Stromal cell of bone marrow (primary cell): Measurements from ENCODE around the gene IGF2R.

ENCODE experiments used
- DNase-seq: peaks from one replicate; pipeline ENCODE4 v3.0.0-alpha.2; 2012; ENCODE audit warnings: low read depth

The IGF2R gene

DNA sequence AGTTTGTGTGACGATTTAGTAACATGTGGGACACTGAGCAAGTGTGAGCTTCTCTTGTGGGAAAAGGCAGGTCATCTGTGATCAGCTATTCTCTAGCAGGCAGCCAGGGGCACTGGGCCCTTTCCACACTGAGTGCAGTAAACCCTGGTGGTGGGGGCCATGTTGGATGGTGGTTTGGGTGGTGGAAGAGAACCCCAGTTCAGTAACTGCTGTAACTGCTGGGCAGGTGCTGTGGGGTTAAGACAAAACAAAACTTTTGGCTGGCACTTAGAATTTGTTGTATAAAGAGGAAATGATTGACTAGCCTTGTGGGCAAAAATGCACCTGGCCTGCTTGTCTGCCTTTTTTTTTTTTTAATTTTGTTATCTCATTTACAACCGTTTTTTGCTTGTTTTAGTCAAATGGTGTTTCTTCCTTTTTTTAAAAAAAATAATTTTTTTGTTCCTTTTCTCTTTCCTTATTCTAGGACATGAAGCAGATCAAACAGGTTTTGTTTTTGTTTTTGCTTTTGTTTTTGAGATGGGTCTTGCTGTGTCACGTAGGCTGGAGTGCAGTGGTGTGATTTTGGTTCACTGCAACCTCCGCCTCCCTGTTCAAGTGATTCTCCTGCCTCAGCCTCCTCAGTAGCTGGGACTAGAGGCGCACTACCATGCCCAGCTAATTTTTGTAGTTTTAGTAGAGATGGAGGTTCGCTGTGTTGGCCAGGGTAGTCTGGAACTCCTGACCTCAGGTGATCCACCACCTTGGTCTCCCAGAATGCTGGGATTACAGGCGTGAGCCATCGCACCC, 59.8 kb downstream of the IGF2R start:
- DNase-seq, result no peak

DNA sequence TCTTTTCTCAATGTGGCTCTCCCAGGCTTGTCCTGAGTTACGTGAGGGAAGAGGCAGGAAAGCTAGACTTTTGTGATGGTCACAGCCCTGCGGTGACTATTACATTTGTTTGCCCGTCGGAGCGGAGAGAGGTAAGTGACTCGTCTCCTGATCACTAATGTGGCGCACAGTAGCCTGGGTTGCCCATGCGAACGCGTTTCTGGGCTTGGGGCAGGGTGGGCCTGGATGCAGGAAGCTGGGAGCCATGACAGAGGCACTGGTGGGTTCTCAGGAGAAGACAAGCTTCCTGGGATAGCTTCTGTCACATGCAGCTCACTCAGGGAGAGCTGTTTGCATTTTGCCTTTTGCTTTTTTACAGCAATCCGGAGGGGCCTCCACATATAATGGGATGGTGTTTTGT, 60.6 kb downstream of the IGF2R start:
- no peak for DNase-seq

DNA sequence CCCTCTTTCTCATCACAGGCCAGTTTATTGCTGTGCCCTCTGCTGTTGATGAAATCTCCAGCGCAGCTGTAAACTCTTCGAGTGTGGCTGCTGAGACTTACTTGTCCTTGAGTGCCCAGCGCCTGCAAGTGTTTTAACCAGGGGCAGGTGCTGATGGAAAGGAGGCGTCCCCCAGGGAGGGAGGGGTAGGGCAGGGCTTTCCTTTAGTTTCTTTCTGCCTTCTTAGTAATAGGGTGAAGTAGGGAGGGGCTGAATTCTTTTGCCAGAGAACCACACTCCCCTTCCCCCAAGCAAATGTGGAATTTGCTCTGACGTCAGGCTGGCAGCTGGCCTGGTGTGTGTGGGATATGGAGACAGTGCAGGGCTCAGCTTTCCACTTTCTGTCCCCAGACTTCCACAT, 61.2 kb downstream of the IGF2R start:
- peak; percentile 90 for DNase-seq

DNA sequence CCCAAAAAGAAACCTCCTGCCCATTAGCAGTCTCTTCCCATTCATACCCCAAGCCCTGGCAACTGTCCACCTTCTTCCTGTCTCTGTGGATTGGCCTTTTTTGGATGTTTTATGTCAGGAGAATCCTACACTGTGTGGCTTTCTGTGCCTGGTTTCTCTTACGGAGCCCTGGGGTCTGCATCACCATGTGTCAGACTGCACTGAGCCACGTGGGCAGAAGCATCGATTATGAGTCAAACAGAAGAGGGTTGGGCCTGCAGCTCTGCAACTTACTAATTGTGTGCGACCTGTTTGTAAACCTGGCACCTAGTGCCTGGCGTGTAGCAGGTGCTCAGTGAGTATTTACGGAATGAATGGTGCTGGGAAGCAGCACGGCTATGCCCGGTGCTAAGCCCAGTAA, 62.6 kb downstream of the IGF2R start:
- DNase-seq, result no peak

DNA sequence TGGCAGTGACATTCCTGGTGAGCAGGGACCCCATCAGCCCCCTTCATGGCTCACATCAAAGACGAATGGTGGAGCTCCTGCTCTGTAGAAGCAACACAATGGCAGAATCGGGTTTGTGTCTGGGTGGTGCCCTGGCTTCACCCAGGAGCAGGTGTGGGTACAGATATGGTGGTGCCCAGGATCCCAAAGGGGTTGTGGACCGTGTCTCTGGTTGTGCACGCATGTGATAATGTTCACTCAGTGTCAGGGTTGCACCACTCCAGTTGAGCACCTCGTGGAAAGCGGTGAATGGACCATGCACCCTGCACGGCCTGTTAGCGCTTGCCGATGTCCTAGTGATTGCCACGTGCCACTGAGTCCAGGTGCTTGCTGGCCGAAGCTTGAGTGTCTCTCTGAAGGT, 63.0 kb downstream of the IGF2R start:
- DNase-seq, result no peak

DNA sequence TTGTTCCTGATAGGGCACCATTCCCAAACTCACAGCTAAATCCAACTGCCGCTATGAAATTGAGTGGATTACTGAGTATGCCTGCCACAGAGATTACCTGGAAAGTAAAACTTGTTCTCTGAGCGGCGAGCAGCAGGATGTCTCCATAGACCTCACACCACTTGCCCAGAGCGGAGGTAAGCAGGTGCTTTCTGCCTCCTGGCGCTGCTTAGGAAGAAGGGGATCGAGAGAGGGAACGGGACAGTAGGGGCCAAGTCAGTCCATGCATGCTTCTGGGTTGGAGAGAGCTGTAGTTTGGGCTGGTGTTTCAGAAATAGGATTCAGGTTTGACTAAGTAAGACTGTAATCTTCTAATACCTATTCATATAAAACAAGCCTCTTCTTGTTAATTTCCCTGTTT, 63.7 kb downstream of the IGF2R start:
- DNase-seq, result no peak

DNA sequence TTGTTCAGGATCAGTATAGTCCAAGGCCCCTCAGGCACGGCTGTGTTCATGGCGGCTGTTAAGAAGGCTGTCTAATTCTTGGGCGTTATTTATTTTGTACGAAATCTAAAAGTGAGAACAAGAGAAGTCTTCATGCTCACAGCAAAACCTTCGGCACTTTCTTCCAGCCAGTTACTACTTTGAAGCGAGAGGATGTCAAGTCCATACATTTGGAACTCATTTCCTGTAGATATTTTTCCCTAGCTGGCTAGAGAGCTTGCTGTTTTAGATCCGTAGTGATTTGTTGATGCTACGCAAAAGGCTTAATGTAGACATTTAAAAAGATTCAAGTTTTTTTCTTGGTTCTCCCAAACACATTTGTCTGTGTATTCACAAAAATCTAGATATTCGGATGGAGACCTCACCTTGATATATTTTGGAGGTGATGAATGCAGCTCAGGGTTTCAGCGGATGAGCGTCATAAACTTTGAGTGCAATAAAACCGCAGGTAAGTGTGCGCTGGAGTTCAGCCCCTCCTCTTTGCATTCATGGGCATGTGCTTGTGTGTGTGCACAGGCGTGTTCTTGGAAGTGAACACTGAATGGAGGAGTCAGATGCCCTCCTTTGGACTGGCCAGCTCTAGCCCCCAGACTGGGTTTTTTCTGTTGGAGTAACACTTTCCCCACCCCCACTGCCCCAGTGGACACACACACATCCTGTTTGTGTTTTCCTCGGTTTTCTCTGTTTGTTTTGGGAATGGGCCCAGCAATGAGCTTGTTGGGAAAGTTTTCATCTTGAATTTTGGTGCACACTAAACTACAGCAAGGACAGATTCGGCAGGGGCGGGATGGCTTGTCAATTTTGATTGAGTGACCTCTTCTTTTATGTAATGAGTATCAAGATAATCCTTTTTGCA, 65.4 kb downstream of the IGF2R start:
- DNase-seq, result no peak

DNA sequence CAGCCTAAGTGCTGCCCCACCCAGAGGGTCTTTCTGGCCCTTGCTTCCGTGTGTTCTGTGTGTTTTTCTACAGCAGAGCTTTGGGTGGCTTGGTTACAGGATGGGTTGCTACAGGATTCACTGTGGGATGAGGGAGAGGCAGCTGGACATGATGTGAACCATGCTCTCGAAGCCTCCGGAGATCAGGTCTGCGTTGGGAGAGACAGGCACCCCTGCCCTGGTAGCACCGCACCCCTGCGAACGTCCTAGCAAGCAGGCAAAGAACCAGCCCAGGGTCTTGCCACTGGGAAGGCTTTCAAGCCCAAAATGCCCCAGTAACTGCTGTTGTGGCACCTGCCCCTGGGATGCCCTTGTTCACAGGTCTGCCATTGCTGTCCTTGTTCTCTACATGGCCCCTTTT, 66.4 kb downstream of the IGF2R start:
- no peak for DNase-seq

DNA sequence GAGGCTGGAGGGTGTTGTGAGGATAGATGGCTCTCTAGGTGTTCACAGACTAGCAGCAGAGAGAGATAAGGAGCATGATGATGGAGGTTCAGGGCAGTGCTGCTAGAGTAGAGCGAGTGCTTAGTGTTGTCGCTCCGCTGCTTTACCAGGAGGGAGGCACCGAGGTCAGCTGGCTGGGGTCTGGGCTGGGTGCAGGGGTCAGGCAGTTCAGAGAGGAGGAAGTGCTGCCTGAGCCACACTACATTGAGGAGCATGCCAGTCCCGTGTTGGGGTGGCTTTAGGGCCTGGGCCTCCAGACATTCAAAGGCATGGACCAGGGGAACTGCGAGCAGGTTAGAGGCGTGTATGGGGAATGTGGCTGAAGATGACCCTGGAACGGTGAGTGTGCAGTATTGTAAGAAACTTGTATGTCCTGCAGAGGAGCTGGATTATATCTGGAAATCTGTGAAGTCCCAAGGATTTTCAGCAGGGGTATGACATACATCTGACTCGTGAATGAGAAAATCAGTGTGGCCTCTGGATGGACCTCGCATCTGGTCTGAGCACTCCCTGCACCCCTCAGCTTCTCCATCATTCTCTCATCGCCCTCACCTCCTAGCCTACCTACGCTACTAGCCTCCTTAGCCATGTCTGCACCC, 66.9 kb downstream of the IGF2R start:
- DNase-seq, result no peak

DNA sequence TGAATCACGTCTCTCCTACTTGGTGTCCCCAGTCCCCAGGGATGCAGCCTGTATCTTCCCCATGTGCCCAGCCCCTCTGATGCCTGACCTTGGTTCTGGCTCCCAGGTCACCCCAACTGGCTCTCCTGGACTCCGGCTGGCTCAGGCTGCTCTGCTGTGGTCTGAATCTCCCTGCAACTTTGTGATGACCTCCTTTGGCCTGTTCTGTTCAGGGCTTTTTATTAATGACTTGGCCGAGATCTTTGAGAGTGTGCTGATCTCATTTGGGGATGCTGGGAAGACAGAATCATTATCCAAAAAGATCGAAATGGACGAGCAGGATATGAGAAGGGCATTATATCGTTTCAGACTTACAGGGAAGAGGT, 67.4 kb downstream of the IGF2R start:
- DNase-seq, result no peak

DNA sequence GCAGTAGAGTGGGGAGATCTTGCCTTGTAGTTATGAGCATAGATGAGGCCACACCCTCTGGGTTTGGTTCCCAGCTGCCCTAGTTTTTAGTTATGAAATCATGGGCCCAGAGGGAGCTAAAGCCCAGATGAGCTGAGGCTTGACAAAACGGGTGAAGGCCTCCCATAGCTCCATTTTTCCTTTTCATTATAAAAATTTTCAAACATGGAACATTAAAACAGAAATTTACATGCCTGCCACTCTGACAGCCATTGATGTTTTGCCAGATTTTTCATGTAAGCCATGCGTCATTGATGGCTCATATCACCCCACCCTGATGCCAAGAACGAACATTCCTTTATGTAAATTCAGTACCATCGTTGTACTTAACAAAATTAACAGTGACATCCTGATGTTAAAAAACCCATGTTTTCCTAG, 67.9 kb downstream of the IGF2R start:
- DNase-seq, result peak; percentile 84

DNA sequence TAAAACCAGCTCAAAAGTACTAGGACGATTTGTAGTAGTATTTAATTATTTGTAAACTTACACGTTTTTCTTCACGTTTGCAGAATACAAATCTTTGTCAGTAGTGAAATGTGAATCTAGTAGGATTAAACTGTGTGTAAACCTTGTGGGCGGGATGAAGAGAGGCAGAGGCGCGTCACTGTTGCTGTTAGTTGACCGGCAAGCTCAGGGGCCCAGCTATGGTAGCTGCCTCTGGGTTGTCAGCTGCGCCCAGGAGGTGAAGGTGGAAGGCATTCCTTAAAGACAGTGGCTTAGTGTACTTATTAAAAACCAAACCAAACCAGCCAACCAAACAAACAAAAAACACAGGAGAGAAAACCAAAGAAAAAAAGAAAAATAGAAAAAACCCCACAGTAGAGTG, 69.6 kb downstream of the IGF2R start:
- no peak for DNase-seq

DNA sequence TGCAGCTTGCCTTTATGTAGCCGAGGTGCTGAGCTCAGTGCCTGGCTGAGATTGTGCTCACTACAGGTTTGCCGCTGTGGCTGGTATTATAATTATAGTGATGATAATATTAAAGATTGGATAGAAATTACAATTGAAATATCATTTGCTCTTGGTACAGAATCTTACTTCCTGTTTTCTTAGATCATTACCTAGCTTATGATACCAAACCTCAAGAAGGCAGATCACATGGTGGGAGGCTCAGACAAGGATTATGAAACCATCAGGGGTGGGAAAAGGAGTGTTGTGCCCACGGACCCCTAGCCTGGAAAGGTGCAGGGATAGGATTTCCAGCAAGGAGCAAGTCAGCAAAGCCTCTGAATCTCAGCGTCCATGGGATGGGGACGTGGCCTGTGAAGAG, 70.6 kb downstream of the IGF2R start:
- no peak for DNase-seq

DNA sequence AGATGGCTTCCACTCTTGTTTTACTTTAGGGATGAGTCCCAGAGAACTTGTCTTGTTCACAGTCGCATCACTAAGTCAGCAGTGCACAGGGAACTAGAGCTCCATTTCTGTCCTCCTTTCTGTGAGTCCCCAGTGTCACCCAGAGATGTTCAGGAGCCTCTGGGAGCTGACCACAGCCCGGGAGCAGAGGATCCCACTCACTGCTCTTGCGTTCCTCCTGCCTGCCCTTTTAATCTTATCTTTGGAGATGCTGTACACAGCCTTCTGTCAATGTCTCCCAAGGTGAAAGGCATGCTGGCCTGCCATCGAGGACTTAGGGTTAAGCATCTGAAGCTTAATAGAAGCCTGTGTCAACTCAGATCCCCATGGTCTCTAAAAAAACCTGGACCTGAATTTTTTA, 71.2 kb downstream of the IGF2R start:
- no peak for DNase-seq

DNA sequence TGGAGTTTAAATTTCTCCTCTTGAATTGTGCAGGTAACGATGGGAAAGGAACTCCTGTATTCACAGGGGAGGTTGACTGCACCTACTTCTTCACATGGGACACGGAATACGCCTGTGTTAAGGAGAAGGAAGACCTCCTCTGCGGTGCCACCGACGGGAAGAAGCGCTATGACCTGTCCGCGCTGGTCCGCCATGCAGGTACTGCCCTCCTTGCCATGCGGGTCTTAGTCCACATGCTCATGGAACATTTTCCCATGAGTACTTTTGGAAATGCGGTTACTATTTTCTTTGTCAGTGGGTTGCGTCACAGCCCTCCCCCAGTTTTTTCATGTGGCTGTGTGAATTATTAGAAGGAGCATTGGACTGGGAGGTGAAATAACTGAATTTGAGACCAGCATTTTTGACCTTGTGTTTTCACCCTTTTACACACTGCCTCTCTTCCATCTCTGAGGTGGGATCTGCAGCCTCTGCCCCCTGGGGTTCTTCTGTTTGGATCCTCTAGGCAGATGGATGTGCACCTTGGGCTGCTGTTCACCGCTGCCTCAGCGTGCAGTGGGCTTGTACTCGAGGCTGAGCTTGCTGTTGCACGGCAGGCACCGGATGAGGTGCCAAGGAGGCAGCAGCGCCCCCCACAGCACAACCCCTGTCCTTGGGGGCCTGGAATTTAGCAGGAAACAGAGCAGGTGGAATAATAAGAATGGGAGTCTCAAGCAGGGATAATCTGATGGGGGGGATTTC, 71.8 kb downstream of the IGF2R start:
- DNase-seq, result no peak

DNA sequence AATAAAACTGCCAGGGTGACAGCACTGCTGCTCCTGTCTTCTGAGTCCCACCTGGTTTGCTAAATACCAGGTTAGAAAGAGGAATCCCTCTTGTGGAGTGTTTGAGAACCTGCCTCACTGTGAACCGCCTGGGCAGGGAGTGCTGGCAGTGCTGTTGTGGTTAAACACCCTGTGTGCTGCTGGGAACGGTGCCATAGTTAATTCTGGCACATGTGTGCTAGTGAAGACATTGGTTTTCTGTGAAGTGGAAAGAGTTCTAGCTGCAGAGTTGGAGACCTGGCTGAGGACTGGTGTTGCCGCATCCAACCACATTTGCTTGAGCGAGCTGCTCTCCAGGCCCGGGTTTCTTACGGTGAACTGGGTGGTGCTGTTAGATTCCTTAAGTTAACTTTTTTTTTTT, 72.7 kb downstream of the IGF2R start:
- DNase-seq, result no peak

DNA sequence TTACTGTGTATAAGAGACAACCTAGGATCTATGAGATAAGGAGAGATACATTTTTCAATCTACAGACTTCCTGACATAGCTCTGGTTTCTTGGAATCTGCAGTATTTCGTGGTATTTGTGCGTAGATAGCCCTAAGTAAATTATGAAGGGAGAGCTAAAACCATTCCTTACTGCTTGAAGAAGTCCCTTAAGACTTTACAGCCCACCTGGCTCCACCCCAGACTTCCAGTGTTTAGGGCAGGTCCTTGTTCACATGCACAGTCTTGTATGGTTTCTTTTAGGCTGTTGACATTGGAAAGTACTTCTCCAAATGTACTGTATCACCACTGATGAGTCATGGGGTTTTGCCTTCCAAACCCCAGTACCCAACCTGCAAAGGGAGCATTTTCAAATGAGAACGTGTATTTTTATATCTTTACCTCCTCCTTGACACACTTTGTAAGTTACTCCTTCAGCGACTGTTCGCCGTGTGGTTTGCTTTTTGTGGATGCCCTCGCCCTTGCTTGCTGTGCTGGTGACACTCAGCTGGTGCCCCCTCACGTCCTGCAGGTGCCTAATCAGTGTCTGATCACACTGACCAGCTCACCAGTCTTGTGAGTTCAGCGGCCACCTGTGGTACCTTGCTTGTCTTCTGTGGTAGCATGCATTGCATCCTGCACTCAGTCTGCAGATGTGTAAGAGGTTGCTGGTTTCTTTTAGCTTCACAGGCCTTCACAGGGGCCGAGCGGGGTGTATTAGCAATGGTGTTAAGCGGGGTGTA, 73.3 kb downstream of the IGF2R start:
- peak; percentile 60 for DNase-seq

DNA sequence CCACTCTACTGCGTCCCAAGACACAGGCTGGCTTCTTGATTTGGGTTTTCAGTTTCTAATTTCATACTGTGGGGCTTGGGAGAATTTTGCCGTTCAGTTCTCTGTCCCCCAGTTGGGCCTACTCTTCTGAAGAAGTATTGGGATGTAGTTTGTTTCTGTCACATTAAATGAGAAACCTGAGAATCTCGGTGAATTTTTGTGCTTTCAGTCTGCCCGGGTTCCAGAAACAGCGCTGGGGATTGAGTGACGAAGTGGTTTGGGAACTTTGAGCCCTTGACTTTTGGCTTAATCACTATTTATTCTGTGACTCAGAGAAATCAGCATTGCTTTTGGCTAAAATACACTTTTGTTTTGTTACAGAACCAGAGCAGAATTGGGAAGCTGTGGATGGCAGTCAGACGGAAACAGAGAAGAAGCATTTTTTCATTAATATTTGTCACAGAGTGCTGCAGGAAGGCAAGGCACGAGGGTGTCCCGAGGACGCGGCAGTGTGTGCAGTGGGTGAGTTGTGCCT, 74.0 kb downstream of the IGF2R start:
- DNase-seq, result peak; percentile 79

DNA sequence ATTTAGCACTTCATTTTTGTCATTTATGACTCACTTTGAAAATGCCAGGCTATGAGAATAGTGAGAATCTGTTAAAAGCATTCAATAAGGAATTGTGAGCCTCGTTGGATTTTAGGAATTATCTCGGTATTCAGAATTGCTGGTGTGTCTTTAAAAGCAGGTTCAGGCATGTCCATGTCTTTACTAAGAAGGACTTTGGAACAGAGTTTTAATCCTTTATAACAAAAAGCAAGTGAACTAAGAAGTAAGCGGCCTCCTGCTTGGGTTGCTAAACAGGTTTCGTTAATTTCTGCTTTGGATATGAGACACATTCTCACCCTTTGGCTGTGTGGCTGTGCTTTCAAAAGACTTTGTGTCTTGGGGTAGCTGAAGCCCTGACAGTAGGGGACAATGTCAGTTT, 74.9 kb downstream of the IGF2R start:
- DNase-seq, result no peak

DNA sequence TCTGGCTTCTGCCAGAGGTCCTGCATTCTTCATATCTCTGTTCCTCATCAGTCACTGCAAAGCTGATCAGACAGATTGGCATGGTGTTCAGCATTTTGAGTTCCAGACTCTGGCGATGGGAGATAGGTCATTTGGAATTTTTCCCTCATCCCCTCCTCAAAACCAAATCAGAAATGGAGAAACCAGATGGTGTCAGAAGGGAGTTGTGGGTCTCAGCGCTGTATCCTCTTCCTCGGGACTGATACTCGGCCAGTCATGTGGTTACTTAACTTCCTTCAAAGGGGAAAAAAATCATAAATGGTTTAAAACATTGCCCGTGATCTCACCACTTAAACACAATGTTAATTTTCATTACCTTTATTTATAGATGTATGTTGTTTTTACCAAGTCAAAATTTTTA, 75.8 kb downstream of the IGF2R start:
- DNase-seq, result no peak

DNA sequence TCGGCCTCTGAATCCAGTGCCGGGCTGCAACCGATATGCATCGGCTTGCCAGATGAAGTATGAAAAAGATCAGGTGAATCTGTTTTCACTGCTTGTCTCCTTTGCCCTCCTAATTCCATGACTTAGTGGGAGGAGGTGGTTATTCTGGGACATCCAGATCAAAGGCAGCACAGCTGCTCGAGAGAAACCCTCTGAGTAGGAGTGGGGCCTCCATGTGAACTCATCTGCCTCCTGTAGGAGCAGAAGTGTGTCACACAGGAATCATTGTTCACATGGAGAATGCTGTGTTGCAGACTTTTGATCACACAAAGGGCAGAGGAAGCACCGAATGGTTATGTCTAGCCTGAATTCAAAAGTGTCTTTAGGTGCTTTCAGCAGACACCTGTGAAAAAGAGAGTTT, 79.6 kb downstream of the IGF2R start:
- DNase-seq, result no peak
